Measurements from ENCODE around the gene CNGA1. TPM values are rescaled to one million over a fixed set of nuclear protein-coding genes. Genes with fewer than 3 reads are reported as not detected.

CNGA1 gene
- total RNA-seq, 2 donors from 2014 or later, result 0.28 TPM; not detected in 1

- no peaks in the 10 kb centered on the region for H3K36me3 ChIP-seq
- ATAC-seq (ENCODE audit: insufficient number of reproducible peaks, low FRiP score, low read depth) (no peak), DNase-seq (ENCODE audit: low spot score) (no peak)
- no peak overlapping the region for H3K27ac ChIP-seq
- H3K4me1 ChIP-seq (ENCODE audit: control insufficient read depth in 1 of 2, low read depth in 2 of 2), result peaks cover 9 to 13% of the 10 kb centered on the region in 2 donors
- TF ChIP-seq CTCF (IDR thresholded peaks at IDR 0.05), result no peak
- H3K27me3 ChIP-seq (replicated peaks; ENCODE audit: insufficient read depth), result no peaks in the 10 kb centered on the region
- H3K9me3 ChIP-seq, result no peaks in the 10 kb centered on the region
- no peak overlapping the region for H3K4me3 ChIP-seq
Measured at GRCh38 chr4:48032721-48033120, 16.2 kb upstream of the CNGA1 start.

- ATAC-seq (ENCODE audit: insufficient number of reproducible peaks, low FRiP score, low read depth), result no peak
- Histone ChIP-seq H3K9me3 (no peaks in the 10 kb centered on the region), H3K27ac (no peak overlapping the region), H3K4me3 (peak overlapping the region; percentile 31), H3K4me1 (ENCODE audit: control insufficient read depth in 1 of 2, low read depth in 2 of 2) (peaks cover 9 to 13% of the 10 kb centered on the region in 2 donors), H3K27me3 (replicated peaks; ENCODE audit: insufficient read depth) (no peaks in the 10 kb centered on the region), H3K36me3 (no peaks in the 10 kb centered on the region)
- no peak for TF ChIP-seq CTCF (IDR thresholded peaks at IDR 0.05)
- DNase-seq (ENCODE audit: low spot score), result no peak
Measured at GRCh38 chr4:48031802-48032525, 15.5 kb upstream of the CNGA1 start.

- peaks cover 9 to 13% of the 10 kb centered on the region in 2 donors for H3K4me1 ChIP-seq (ENCODE audit: control insufficient read depth in 1 of 2, low read depth in 2 of 2)
- no peak for ATAC-seq (ENCODE audit: insufficient number of reproducible peaks, low FRiP score, low read depth)
- no peak overlapping the region for H3K4me3 ChIP-seq
- H3K27me3 ChIP-seq (replicated peaks; ENCODE audit: insufficient read depth), result no peaks in the 10 kb centered on the region
- no peak overlapping the region for H3K27ac ChIP-seq
- DNase-seq (ENCODE audit: low spot score), result no peak
- H3K36me3 ChIP-seq, result no peaks in the 10 kb centered on the region
- TF ChIP-seq CTCF (IDR thresholded peaks at IDR 0.05), result no peak
- H3K9me3 ChIP-seq, result no peaks in the 10 kb centered on the region
Measured at GRCh38 chr4:48030470-48030869, 14.0 kb upstream of the CNGA1 start.

GRCh38 chr4:48028696-48029095 is 12.2 kb upstream of the CNGA1 start:
- H3K27me3 ChIP-seq (replicated peaks; ENCODE audit: insufficient read depth), result no peaks in the 10 kb centered on the region

DNA sequence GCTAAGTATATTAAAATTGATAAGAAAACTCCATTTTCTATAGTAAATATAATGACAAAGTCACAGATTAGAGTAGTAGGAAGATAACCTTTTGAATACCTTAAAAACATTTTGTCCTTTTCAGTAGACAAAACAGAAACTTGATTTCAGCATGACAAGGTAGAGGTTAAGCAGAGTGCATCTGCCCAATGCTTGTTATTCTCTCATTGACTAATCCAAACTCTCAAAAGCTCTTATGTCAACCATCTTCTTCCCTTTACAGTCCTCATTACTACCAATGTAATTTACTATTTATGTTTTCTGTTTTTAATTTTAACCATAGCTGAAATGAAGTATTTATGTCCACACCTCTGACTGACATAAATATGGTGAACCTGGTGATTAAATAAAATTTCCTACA is 11.2 kb upstream of the CNGA1 start:
- no peak for TF ChIP-seq CTCF (IDR thresholded peaks at IDR 0.05)
- Histone ChIP-seq H3K9me3 (no peaks in the 10 kb centered on the region), H3K36me3 (no peaks in the 10 kb centered on the region), H3K27me3 (replicated peaks; ENCODE audit: insufficient read depth) (no peaks in the 10 kb centered on the region), H3K4me3 (no peak overlapping the region), H3K27ac (no peak overlapping the region), H3K4me1 (ENCODE audit: control insufficient read depth in 1 of 2, low read depth in 2 of 2) (peaks cover 9 to 11% of the 10 kb centered on the region in 2 donors)
- ATAC-seq (ENCODE audit: insufficient number of reproducible peaks, low FRiP score, low read depth) (no peak), DNase-seq (ENCODE audit: low spot score) (no peak)

More at GRCh38 chr4:48028696-48029095, 12.2 kb upstream of the CNGA1 start:
- Histone ChIP-seq H3K9me3 (no peaks in the 10 kb centered on the region), H3K27ac (no peak overlapping the region), H3K4me1 (ENCODE audit: control insufficient read depth in 1 of 2, low read depth in 2 of 2) (peaks cover 9 to 13% of the 10 kb centered on the region in 2 donors), H3K36me3 (no peaks in the 10 kb centered on the region), H3K4me3 (no peak overlapping the region)
- TF ChIP-seq CTCF (IDR thresholded peaks at IDR 0.05), result no peak
- ATAC-seq (ENCODE audit: insufficient number of reproducible peaks, low FRiP score, low read depth), result no peak
- no peak for DNase-seq (ENCODE audit: low spot score)

Measured in thoracic aorta (tissue), 2 donors.